Mesenchymal stem cell (in vitro differentiated cells and primary cell): ENCODE measurements around the gene POLR2J2.
"Not testable (repeated sequence)": the region's sequence is repeated elsewhere in the genome, so short reads cannot be mapped to it uniquely, and the experiment has no call there.

Experiments used
- DNase-seq: peaks from one replicate; pipeline ENCODE4 v3.0.0-alpha.2; 2013
- H2AFZ ChIP-seq: one replicate; pipeline ENCODE4 v1.6.1; 2013; ENCODE audit warnings: low read depth, mild to moderate bottlenecking, control low read depth, inconsistent platforms, low read length, moderate library complexity
- H2AK5ac ChIP-seq: 2 replicates; pipeline ENCODE4 v1.6.1; 2013; ENCODE audit warnings: low read length, moderate library complexity, mild to moderate bottlenecking, inconsistent platforms; ENCODE audit not compliant: severe bottlenecking
- H2BK120ac ChIP-seq: one replicate; pipeline ENCODE4 v1.6.1; 2013; ENCODE audit warnings: low read depth, mild to moderate bottlenecking, inconsistent platforms, low read length, moderate library complexity
- H2BK12ac ChIP-seq, 2 experiments: one replicate each; pipeline ENCODE4 v1.6.1; 2013; ENCODE audit warnings: inconsistent platforms in 2 of 2, low read length in 2 of 2, mild to moderate bottlenecking in 2 of 2, moderate library complexity in 2 of 2, control low read depth in 1 of 2
- H2BK15ac ChIP-seq: one replicate; pipeline ENCODE4 v1.6.1; 2013; ENCODE audit warnings: mild to moderate bottlenecking, low read depth, inconsistent platforms; ENCODE audit not compliant: poor library complexity, severe bottlenecking
- H2BK5ac ChIP-seq: 2 replicates; pipeline ENCODE4 v1.6.1; 2013; ENCODE audit warnings: low read depth, mild to moderate bottlenecking, low read length, control low read depth, inconsistent platforms; ENCODE audit not compliant: poor library complexity, severe bottlenecking
- H3K14ac ChIP-seq, 2 experiments: one replicate each; pipeline ENCODE4 v1.6.1; 2013; ENCODE audit warnings: inconsistent platforms in 2 of 2, low read length in 2 of 2, control low read depth in 1 of 2, mild to moderate bottlenecking in 1 of 2, moderate library complexity in 1 of 2
- H3K18ac ChIP-seq, 2 experiments: one replicate each; pipeline ENCODE4 v1.6.1; 2013; ENCODE audit warnings: inconsistent platforms in 2 of 2, low read length in 2 of 2, control low read depth in 1 of 2, low read depth in 1 of 2, mild to moderate bottlenecking in 1 of 2
- H3K23ac ChIP-seq, 2 experiments: one replicate each; pipeline ENCODE4 v1.6.1; 2013; ENCODE audit warnings: inconsistent platforms in 2 of 2, low read length in 2 of 2, mild to moderate bottlenecking in 2 of 2, moderate library complexity in 2 of 2, control low read depth in 1 of 2
- H3K27ac ChIP-seq: 2 replicates; pipeline ENCODE4 v1.5.1; 2013; ENCODE audit warnings: mild to moderate bottlenecking, moderate library complexity, low read length, control low read depth, inconsistent platforms; ENCODE audit not compliant: poor library complexity, severe bottlenecking
- H3K27me3 ChIP-seq, 2 experiments: 2 replicates each; pipeline versions ENCODE4 v1.6.1 to v1.7.0; 2013; ENCODE audit warnings: low read length in 2 of 2, mild to moderate bottlenecking in 2 of 2, moderate library complexity in 2 of 2, control low read depth in 1 of 2, inconsistent platforms in 1 of 2; ENCODE audit not compliant: control insufficient read depth in 1 of 2, insufficient read depth in 1 of 2
- H3K36me3 ChIP-seq, 2 experiments: 2 replicates each; pipeline versions ENCODE4 v1.6.1 to v1.7.0; 2013; ENCODE audit warnings: low read length in 2 of 2, control low read depth in 1 of 2, inconsistent platforms in 1 of 2, low read depth in 1 of 2, mild to moderate bottlenecking in 1 of 2; ENCODE audit not compliant: insufficient read depth in 2 of 2, control insufficient read depth in 1 of 2
- H3K4ac ChIP-seq, 2 experiments: one replicate each; pipeline ENCODE4 v1.6.1; 2013; ENCODE audit warnings: inconsistent platforms in 2 of 2, low read length in 2 of 2, mild to moderate bottlenecking in 2 of 2, moderate library complexity in 2 of 2, control low read depth in 1 of 2, low read depth in 1 of 2
- H3K4me1 ChIP-seq: 2 replicates; pipeline ENCODE4 v1.6.1; 2013; ENCODE audit warnings: low read depth, low read length, control low read depth; ENCODE audit not compliant: control insufficient read depth, insufficient read depth
- H3K4me2 ChIP-seq: 2 replicates; pipeline ENCODE4 v1.6.1; 2013; ENCODE audit warnings: low read length, mild to moderate bottlenecking, inconsistent platforms; ENCODE audit not compliant: poor library complexity, severe bottlenecking
- H3K4me3 ChIP-seq, 2 experiments: 2 replicates each; pipeline versions ENCODE4 v1.5.1 to v1.7.0; 2013; ENCODE audit warnings: low read length in 2 of 2, mild to moderate bottlenecking in 2 of 2, control low read depth in 1 of 2, low read depth in 1 of 2; ENCODE audit not compliant: insufficient read depth in 1 of 2
- H3K79me1 ChIP-seq: replicated peaks from 2 replicates; pipeline ENCODE4 v1.6.1; 2013; ENCODE audit warnings: mild to moderate bottlenecking, control low read depth, low read length, inconsistent platforms; ENCODE audit not compliant: poor library complexity, severe bottlenecking
- H3K9ac ChIP-seq: 2 replicates; pipeline ENCODE4 v1.7.0; 2013; ENCODE audit warnings: mild to moderate bottlenecking, low read length, moderate library complexity
- H3K9me3 ChIP-seq: 2 replicates; pipeline ENCODE4 v1.7.0; 2013; ENCODE audit warnings: mild to moderate bottlenecking, low read length; ENCODE audit not compliant: control insufficient read depth
- H4K8ac ChIP-seq: one replicate; pipeline ENCODE4 v1.6.1; 2013; ENCODE audit warnings: inconsistent platforms, mild to moderate bottlenecking, low read length, moderate library complexity
- H4K91ac ChIP-seq: one replicate; pipeline ENCODE4 v1.6.1; 2013; ENCODE audit warnings: mild to moderate bottlenecking, low read length, inconsistent platforms
- WGBS: methylation state at CpG from one replicate; pipeline ENCODE4 v1.1.7; 2013; ENCODE audit warnings: mixed read lengths; 5-methylcytosine and 5-hydroxymethylcytosine counted together

The POLR2J2 gene

GRCh38 chr7:102696009-102696408 is 24.5 kb upstream of the POLR2J2 start:
- H2BK120ac ChIP-seq, H3K18ac ChIP-seq, H3K79me1 ChIP-seq, H3K4me1 ChIP-seq, H2AK5ac ChIP-seq, DNase-seq, H3K23ac ChIP-seq, H3K27me3 ChIP-seq, H4K91ac ChIP-seq, H3K36me3 ChIP-seq, H3K14ac ChIP-seq, H4K8ac ChIP-seq, H3K4me3 ChIP-seq, H2BK5ac ChIP-seq, H2BK15ac ChIP-seq, H3K4ac ChIP-seq, H3K9me3 ChIP-seq, H3K27ac ChIP-seq, H2BK12ac ChIP-seq, H3K4me2 ChIP-seq, H2AFZ ChIP-seq, H3K9ac ChIP-seq: not testable (repeated sequence)
- no CpG with 5 or more reads among the region's 2 CpGs for WGBS

GRCh38 chr7:102695033-102695552 is 23.6 kb upstream of the POLR2J2 start:
- H2BK12ac ChIP-seq, DNase-seq, H2BK15ac ChIP-seq, H2BK120ac ChIP-seq, H2BK5ac ChIP-seq, H2AFZ ChIP-seq, H3K4ac ChIP-seq, H2AK5ac ChIP-seq, H3K4me1 ChIP-seq, H3K9ac ChIP-seq, H3K23ac ChIP-seq, H3K9me3 ChIP-seq, H4K91ac ChIP-seq, H3K18ac ChIP-seq, H4K8ac ChIP-seq, H3K27ac ChIP-seq, H3K36me3 ChIP-seq, H3K4me3 ChIP-seq, H3K27me3 ChIP-seq, H3K79me1 ChIP-seq, H3K4me2 ChIP-seq, H3K14ac ChIP-seq: not testable (repeated sequence)
- WGBS: no CpG with 5 or more reads among the region's 3 CpGs

DNA sequence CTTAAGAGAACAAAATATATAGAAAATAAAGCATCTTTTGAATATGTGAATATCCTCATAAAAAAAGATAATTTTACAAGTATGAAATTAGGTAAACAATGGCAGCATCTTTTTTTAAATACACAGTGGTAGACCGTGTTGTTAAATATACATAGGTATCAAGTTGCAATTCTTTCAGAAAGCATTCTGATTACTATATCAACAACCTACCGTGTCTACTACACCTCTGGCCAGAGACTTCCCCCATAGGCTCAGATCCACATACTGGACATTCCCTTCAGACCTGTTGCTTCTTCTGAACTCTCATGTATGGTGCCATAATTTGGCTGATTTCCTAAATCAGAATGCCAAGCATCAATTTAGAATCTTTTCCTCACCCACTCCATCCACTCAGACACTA is 22.5 kb upstream of the POLR2J2 start:
- not testable (repeated sequence) for H3K9ac ChIP-seq, H3K27ac ChIP-seq, H4K91ac ChIP-seq, H3K4ac ChIP-seq, H2BK5ac ChIP-seq, H3K36me3 ChIP-seq, H3K79me1 ChIP-seq, H3K14ac ChIP-seq, H3K9me3 ChIP-seq, H3K23ac ChIP-seq, H2BK15ac ChIP-seq, H3K4me1 ChIP-seq, H3K4me3 ChIP-seq, H2BK120ac ChIP-seq, H2AFZ ChIP-seq, H2BK12ac ChIP-seq, DNase-seq, H4K8ac ChIP-seq, H2AK5ac ChIP-seq, H3K4me2 ChIP-seq, H3K18ac ChIP-seq, H3K27me3 ChIP-seq
- 91% methylated on average over 2 of the region's 2 CpGs for WGBS

DNA sequence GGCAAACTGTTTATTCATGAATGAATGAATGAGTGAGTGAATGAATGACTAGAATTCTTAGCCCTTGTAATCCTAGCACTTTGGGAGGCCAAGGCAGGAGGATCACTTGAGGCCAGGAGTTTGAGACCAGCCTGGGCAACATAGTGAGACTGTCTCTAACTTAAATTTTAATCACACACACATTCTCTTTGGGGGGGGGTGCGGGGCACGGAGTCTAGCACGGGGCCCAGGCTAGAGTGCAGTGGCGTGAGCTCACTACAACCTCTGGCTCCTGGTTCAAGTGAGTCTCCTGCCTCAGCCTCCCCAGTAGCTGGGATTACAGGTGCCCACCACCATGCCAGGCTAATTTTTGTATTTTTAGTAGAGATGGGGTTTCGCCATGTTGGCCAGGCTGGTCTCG is 19.1 kb upstream of the POLR2J2 start:
- not testable (repeated sequence) for H3K79me1 ChIP-seq, H2AK5ac ChIP-seq, H2BK15ac ChIP-seq, H4K91ac ChIP-seq, H3K4me1 ChIP-seq, H2BK12ac ChIP-seq, H3K4ac ChIP-seq, DNase-seq, H2BK5ac ChIP-seq, H2AFZ ChIP-seq, H4K8ac ChIP-seq, H3K27me3 ChIP-seq, H3K36me3 ChIP-seq, H3K14ac ChIP-seq, H3K9ac ChIP-seq, H3K18ac ChIP-seq, H3K9me3 ChIP-seq, H3K27ac ChIP-seq, H2BK120ac ChIP-seq, H3K4me3 ChIP-seq, H3K4me2 ChIP-seq, H3K23ac ChIP-seq
- no CpG with 5 or more reads among the region's 6 CpGs for WGBS
